Ishikawa (cell line): Measurements from ENCODE around the gene PBX1.

Experiments
- CEBPB ChIP-seq: IDR thresholded peaks from 2 replicates; pipeline ENCODE4 v1.6.1; 2012
- EGR1 ChIP-seq: IDR thresholded peaks from 2 replicates; pipeline ENCODE4 v1.6.1; 2012
- EP300 ChIP-seq: IDR thresholded peaks from 2 replicates; pipeline ENCODE4 v1.6.1; 2012; ENCODE audit warnings: borderline replicate concordance
- RAD21 ChIP-seq: IDR thresholded peaks from 2 replicates; pipeline ENCODE4 v1.6.1; 2012; ENCODE audit warnings: low read depth
- TAF1 ChIP-seq: IDR thresholded peaks from 2 replicates; pipeline ENCODE4 v1.6.1; 2012; ENCODE audit warnings: low read depth, mild to moderate bottlenecking
- YY1 ChIP-seq: IDR thresholded peaks from 2 replicates; pipeline ENCODE4 v1.6.1; 2012; ENCODE audit warnings: low read depth
- TF ChIP-seq, protein P1 (sequence below): IDR thresholded peaks from 2 replicates; pipeline ENCODE4 v1.6.1; 2012
- TF ChIP-seq, protein P2 (sequence below): IDR thresholded peaks from 2 replicates; pipeline ENCODE4 v1.6.1; 2012; ENCODE audit warnings: low read depth, mild to moderate bottlenecking

DNA sequence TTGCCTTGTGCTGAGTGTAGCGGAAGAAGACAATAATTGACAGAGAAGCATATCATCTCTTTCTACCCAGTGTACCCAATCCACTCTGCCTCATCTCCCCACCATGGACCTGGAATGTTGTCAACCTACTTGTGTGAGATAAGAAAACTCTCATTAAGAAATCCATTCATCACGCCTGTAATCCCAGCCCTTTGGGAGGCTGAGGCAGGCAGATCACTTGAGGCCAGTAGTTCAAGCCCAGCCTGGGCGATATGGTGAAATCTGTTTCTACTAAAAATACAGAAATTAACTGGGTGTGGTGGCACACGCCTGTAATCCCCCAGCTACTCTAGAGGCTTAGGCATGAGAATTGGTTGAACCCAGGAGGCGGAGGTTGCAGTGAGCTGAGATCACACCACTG is 209.6 kb downstream of the PBX1 start:
- TF ChIP-seq RAD21 = no peak
- no peak for TF ChIP-seq TAF1
- TF ChIP-seq CEBPB = no peak
- TF ChIP-seq, protein P1, sequence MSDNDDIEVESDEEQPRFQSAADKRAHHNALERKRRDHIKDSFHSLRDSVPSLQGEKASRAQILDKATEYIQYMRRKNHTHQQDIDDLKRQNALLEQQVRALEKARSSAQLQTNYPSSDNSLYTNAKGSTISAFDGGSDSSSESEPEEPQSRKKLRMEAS = no peak
- no peak for TF ChIP-seq YY1
- TF ChIP-seq, protein P2, sequence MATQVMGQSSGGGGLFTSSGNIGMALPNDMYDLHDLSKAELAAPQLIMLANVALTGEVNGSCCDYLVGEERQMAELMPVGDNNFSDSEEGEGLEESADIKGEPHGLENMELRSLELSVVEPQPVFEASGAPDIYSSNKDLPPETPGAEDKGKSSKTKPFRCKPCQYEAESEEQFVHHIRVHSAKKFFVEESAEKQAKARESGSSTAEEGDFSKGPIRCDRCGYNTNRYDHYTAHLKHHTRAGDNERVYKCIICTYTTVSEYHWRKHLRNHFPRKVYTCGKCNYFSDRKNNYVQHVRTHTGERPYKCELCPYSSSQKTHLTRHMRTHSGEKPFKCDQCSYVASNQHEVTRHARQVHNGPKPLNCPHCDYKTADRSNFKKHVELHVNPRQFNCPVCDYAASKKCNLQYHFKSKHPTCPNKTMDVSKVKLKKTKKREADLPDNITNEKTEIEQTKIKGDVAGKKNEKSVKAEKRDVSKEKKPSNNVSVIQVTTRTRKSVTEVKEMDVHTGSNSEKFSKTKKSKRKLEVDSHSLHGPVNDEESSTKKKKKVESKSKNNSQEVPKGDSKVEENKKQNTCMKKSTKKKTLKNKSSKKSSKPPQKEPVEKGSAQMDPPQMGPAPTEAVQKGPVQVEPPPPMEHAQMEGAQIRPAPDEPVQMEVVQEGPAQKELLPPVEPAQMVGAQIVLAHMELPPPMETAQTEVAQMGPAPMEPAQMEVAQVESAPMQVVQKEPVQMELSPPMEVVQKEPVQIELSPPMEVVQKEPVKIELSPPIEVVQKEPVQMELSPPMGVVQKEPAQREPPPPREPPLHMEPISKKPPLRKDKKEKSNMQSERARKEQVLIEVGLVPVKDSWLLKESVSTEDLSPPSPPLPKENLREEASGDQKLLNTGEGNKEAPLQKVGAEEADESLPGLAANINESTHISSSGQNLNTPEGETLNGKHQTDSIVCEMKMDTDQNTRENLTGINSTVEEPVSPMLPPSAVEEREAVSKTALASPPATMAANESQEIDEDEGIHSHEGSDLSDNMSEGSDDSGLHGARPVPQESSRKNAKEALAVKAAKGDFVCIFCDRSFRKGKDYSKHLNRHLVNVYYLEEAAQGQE = no peak
- TF ChIP-seq EP300 = no peak
- TF ChIP-seq EGR1 = no peak
